Measurements from ENCODE around the gene MAML3. TPM values are rescaled to one million over a fixed set of nuclear protein-coding genes. Genes with fewer than 3 reads are reported as not detected.

MAML3 gene
- total and polyA plus RNA-seq, 2 donors = 4.3 to 5.2 TPM

DNA sequence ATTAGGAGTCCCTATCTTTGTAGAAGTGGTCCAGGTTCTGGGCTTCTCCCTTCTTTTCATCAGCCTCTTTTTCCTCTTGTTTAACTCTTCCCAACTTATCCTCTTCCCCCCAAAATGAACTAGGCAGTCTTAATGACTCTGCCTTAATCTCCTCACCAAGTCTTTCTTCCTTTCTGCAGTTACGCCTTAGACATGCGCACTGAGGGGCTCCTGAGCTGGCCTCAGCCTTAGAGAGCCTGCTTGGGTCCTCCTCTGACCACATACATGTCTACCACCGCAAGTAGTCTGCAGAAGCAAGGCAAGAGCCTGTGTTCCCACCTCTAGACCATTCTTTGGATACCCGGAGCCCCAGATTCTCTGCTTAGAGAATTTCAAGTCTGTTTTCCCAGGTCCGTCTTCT, 288.4 kb downstream of the MAML3 start:
- H3K27me3 ChIP-seq (ENCODE audit: control insufficient read depth in 2 of 2, insufficient read depth in 1 of 2, low read length in 1 of 2) = no peaks in the 10 kb centered on the region
- no peak for DNase-seq (ENCODE audit: low read depth in 6 of 9, low spot score in 9 of 9)
- no peaks in the 10 kb centered on the region for H3K9me3 ChIP-seq (ENCODE audit: control insufficient read depth in 2 of 2, insufficient read depth in 1 of 2, low read length in 1 of 2)
- no peak overlapping the region for H3K4me3 ChIP-seq (ENCODE audit: low read length in 2 of 2)
- WGBS = 97% methylated on average over 5 of the region's 5 CpGs
- H3K36me3 ChIP-seq (ENCODE audit: control insufficient read depth in 2 of 2, insufficient read depth in 2 of 2, low read length in 1 of 2) = no peaks in the 10 kb centered on the region
- H3K27ac ChIP-seq (ENCODE audit: low read depth in 1 of 2, low read length in 1 of 2) = no peak overlapping the region
- peaks cover 0 to 3% of the 10 kb centered on the region in 2 donors for H3K4me1 ChIP-seq (ENCODE audit: control insufficient read depth in 2 of 2, insufficient read depth in 2 of 2, low read length in 2 of 2)

DNA sequence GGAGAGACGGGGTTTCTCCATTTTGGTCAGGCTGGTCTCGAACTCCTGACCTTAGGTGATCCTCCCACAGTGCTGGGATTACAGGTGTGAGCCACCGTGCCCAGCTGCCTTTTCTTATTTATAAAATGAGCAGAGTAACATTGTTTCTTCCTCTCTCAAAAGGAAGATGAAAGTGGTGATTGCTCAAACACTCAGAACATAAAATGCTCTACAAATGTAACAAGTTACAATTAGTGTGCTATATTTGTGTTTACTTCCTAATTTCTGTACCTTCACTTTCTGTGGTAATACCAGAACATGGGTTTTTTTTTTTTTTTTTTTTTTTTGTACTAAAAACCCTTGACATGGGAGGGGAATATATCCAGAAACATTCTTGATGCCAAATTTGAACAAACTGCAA, 290.5 kb downstream of the MAML3 start:
- H3K4me3 ChIP-seq (ENCODE audit: low read length in 2 of 2) = no peak overlapping the region
- DNase-seq (ENCODE audit: low read depth in 6 of 9, low spot score in 9 of 9) = no peak
- H3K4me1 ChIP-seq (ENCODE audit: control insufficient read depth in 2 of 2, insufficient read depth in 2 of 2, low read length in 2 of 2) = peaks cover 0 to 3% of the 10 kb centered on the region in 2 donors
- no peak overlapping the region for H3K27ac ChIP-seq (ENCODE audit: low read depth in 1 of 2, low read length in 1 of 2)
- H3K36me3 ChIP-seq (ENCODE audit: control insufficient read depth in 2 of 2, insufficient read depth in 2 of 2, low read length in 1 of 2) = no peaks in the 10 kb centered on the region
- no peaks in the 10 kb centered on the region for H3K9me3 ChIP-seq (ENCODE audit: control insufficient read depth in 2 of 2, insufficient read depth in 1 of 2, low read length in 1 of 2)
- WGBS = 89% methylated on average over 3 of the region's 3 CpGs
- H3K27me3 ChIP-seq (ENCODE audit: control insufficient read depth in 2 of 2, insufficient read depth in 1 of 2, low read length in 1 of 2) = no peaks in the 10 kb centered on the region

DNA sequence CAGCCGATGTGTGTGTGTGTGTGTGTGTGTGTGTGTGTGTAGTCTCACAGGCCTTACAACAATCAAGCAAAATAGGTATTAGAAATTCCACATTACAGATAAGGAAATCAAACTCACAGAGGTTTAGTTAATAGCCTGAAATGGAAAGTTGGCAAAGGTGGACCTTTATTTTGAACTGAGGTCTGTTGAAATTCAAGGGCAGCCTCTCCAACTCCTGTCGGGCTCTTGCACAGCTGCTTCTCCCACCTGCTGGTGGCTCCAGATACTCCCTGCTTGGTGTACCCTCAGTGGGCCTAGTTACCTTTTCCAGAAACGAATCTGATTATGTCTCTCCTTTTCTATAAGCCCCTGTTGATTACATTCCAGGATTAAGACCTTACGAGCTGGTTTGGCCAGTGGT, 292.5 kb downstream of the MAML3 start:
- Histone ChIP-seq H3K4me1 (ENCODE audit: control insufficient read depth in 2 of 2, insufficient read depth in 2 of 2, low read length in 2 of 2) (peaks cover under 1 to 13% of the 10 kb centered on the region in 2 donors), H3K27me3 (ENCODE audit: control insufficient read depth in 2 of 2, insufficient read depth in 1 of 2, low read length in 1 of 2) (no peaks in the 10 kb centered on the region), H3K4me3 (ENCODE audit: low read length in 2 of 2) (no peak overlapping the region), H3K27ac (ENCODE audit: low read depth in 1 of 2, low read length in 1 of 2) (no peak overlapping the region), H3K9me3 (ENCODE audit: control insufficient read depth in 2 of 2, insufficient read depth in 1 of 2, low read length in 1 of 2) (no peaks in the 10 kb centered on the region), H3K36me3 (ENCODE audit: control insufficient read depth in 2 of 2, insufficient read depth in 2 of 2, low read length in 1 of 2) (no peaks in the 10 kb centered on the region)
- no peak for DNase-seq (ENCODE audit: low read depth in 6 of 9, low spot score in 9 of 9)
- WGBS = 95% methylated on average over 4 of the region's 4 CpGs

DNA sequence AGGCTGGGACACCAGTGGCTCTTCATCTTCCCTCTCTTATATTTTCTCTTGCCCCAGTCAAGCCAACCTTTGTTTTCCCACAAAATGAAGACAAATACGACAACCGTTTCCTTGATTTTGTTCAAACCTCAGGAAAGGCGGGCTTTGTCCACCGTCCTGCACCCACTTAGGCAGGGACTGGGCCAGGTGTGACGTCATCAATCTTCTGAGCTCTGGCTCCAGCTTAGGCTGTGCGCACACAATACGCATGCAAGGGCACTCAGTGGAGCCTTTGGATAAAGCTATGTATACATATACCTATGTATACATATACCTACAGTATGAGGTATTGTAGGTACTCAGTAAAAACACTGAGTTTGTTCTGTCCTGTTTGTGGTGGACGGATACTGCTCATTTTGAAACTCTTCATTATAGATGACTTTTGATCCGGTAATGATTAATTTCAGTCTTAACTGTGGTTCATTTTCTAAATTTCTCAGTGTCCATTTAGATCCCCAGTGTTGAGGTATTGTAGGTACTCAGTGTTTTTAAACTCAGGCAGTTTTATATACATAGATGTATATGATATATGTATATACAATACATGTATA, 293.5 kb downstream of the MAML3 start:
- Histone ChIP-seq H3K36me3 (ENCODE audit: control insufficient read depth in 2 of 2, insufficient read depth in 2 of 2, low read length in 1 of 2) (no peaks in the 10 kb centered on the region), H3K4me3 (ENCODE audit: low read length in 2 of 2) (no peak overlapping the region), H3K27ac (ENCODE audit: low read depth in 1 of 2, low read length in 1 of 2) (no peak overlapping the region), H3K27me3 (ENCODE audit: control insufficient read depth in 2 of 2, insufficient read depth in 1 of 2, low read length in 1 of 2) (no peaks in the 10 kb centered on the region), H3K4me1 (ENCODE audit: control insufficient read depth in 2 of 2, insufficient read depth in 2 of 2, low read length in 2 of 2) (peaks cover 4 to 18% of the 10 kb centered on the region in 2 donors), H3K9me3 (ENCODE audit: control insufficient read depth in 2 of 2, insufficient read depth in 1 of 2, low read length in 1 of 2) (no peaks in the 10 kb centered on the region)
- WGBS = 97% methylated on average over 9 of the region's 9 CpGs
- no peak for DNase-seq (ENCODE audit: low read depth in 6 of 9, low spot score in 9 of 9)

DNA sequence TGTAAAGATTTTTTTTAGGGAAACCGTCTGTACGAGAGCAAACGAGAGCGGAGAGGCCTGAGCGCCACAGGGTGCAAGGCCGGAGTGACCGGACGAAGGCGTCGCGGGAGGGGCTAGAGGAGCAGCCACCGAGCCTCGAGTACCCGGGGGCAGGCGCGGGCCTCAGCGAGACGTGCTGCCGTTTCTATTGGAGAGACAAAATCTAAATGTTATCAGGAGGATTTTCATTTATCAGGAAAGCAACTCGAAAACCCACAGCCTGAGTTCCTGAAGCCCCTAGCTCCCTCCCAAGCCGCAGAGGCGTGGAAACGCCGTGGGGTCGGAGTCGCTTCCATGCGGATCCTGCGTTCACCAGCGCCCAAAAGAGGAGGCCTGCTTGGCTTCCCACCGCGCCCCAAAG, 294.1 kb downstream of the MAML3 start:
- Histone ChIP-seq H3K4me3 (ENCODE audit: low read length in 2 of 2) (no peak overlapping the region), H3K4me1 (ENCODE audit: control insufficient read depth in 2 of 2, insufficient read depth in 2 of 2, low read length in 2 of 2) (peaks cover 4 to 18% of the 10 kb centered on the region in 2 donors), H3K36me3 (ENCODE audit: control insufficient read depth in 2 of 2, insufficient read depth in 2 of 2, low read length in 1 of 2) (no peaks in the 10 kb centered on the region), H3K9me3 (ENCODE audit: control insufficient read depth in 2 of 2, insufficient read depth in 1 of 2, low read length in 1 of 2) (no peaks in the 10 kb centered on the region), H3K27me3 (ENCODE audit: control insufficient read depth in 2 of 2, insufficient read depth in 1 of 2, low read length in 1 of 2) (no peaks in the 10 kb centered on the region), H3K27ac (ENCODE audit: low read depth in 1 of 2, low read length in 1 of 2) (no peak overlapping the region)
- no peak for DNase-seq (ENCODE audit: low read depth in 6 of 9, low spot score in 9 of 9)
- 95% methylated on average over 31 of the region's 31 CpGs for WGBS

DNA sequence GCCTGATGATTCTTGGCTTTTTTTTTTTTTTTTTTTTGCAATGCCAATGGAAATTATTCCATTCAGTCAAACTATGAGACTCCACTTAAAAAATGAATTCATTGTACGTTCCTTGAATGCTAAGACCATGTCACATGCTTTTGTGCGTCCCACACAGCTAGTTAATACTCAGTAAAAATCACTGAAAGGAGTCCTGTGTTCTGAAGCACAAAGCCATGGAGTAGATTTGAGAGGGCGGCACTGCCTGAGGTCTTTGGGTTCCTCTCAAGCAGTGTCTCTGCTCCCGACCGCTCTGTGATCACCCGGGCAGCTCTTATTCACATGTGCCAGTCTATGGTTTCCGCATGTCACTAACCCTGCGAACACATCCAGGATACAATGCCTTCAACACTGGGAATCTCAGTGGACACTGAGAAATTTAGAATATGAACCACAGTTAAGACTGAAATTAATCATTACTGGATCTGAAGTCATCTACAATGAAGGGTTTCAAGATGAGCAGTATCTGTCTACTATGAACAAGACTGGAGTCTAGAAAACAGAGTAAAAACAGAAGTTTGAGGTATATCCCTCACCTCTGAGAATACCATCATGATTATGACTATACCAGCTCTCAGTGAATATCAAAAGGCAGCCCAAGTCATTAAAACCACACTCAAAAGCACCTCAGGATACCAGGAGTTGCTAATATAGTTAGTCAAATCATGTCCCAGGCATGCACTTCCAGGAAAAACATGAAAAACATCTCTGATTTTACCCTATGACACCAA, 295.4 kb downstream of the MAML3 start:
- H3K27ac ChIP-seq (ENCODE audit: low read depth in 1 of 2, low read length in 1 of 2) = no peak overlapping the region
- no peak overlapping the region for H3K4me3 ChIP-seq (ENCODE audit: low read length in 2 of 2)
- 94% methylated on average over 8 of the region's 8 CpGs for WGBS
- peaks cover 0 to 3% of the 10 kb centered on the region in 2 donors for H3K36me3 ChIP-seq (ENCODE audit: control insufficient read depth in 2 of 2, insufficient read depth in 2 of 2, low read length in 1 of 2)
- H3K4me1 ChIP-seq (ENCODE audit: control insufficient read depth in 2 of 2, insufficient read depth in 2 of 2, low read length in 2 of 2) = peaks cover 4 to 18% of the 10 kb centered on the region in 2 donors
- DNase-seq (ENCODE audit: low read depth in 6 of 9, low spot score in 9 of 9) = no peak
- no peaks in the 10 kb centered on the region for H3K9me3 ChIP-seq (ENCODE audit: control insufficient read depth in 2 of 2, insufficient read depth in 1 of 2, low read length in 1 of 2)
- no peaks in the 10 kb centered on the region for H3K27me3 ChIP-seq (ENCODE audit: control insufficient read depth in 2 of 2, insufficient read depth in 1 of 2, low read length in 1 of 2)

DNA sequence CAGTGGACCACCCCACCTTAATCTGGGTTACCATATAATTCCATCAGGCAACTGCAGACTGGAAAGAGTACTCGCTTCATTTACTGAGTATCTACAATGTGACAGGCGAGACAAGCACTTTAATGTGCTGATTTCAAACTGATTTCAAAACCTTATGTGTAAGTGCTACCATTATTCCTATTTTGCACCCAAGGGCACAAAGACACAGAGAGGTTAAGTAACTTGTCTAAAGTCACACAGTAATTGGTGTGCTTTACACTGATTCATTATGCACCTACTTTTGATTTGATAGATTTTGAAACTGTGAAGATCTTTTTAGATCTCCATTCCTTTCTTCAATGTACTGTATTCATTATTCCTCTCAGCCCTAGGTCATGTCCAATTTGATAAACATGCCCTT, 296.0 kb downstream of the MAML3 start:
- Histone ChIP-seq H3K36me3 (ENCODE audit: control insufficient read depth in 2 of 2, insufficient read depth in 2 of 2, low read length in 1 of 2) (peaks cover 0 to 3% of the 10 kb centered on the region in 2 donors), H3K27ac (ENCODE audit: low read depth in 1 of 2, low read length in 1 of 2) (no peak overlapping the region), H3K27me3 (ENCODE audit: control insufficient read depth in 2 of 2, insufficient read depth in 1 of 2, low read length in 1 of 2) (no peaks in the 10 kb centered on the region), H3K9me3 (ENCODE audit: control insufficient read depth in 2 of 2, insufficient read depth in 1 of 2, low read length in 1 of 2) (no peaks in the 10 kb centered on the region), H3K4me1 (ENCODE audit: control insufficient read depth in 2 of 2, insufficient read depth in 2 of 2, low read length in 2 of 2) (peaks cover 4 to 18% of the 10 kb centered on the region in 2 donors), H3K4me3 (ENCODE audit: low read length in 2 of 2) (no peak overlapping the region)
- WGBS = 73% methylated on average over 2 of the region's 2 CpGs
- DNase-seq (ENCODE audit: low read depth in 6 of 9, low spot score in 9 of 9) = no peak

DNA sequence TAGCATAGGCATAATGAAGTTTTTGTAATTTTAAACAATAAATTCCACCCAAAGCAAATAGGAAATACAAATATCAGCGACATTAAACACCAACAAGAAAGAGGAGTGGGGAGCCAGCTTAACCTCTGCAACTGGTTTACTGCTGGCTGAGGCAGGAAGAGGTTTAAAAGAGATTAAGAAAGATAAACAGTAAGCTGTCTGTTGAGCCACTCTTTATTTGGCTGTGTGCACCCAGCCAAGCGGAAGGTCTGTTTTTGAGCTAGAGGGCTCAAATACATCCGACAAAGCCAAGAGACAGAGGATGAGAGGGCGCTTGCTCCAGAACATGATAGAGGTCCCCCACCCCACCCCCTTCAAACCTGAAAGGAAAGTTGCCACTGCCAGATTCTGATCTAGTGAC, 297.0 kb downstream of the MAML3 start:
- Histone ChIP-seq H3K4me1 (ENCODE audit: control insufficient read depth in 2 of 2, insufficient read depth in 2 of 2, low read length in 2 of 2) (peaks cover 4 to 18% of the 10 kb centered on the region in 2 donors), H3K4me3 (ENCODE audit: low read length in 2 of 2) (no peak overlapping the region), H3K27ac (ENCODE audit: low read depth in 1 of 2, low read length in 1 of 2) (peak overlapping the region in 1 of 2 donors; percentile 52), H3K36me3 (ENCODE audit: control insufficient read depth in 2 of 2, insufficient read depth in 2 of 2, low read length in 1 of 2) (peaks cover 0 to 3% of the 10 kb centered on the region in 2 donors), H3K27me3 (ENCODE audit: control insufficient read depth in 2 of 2, insufficient read depth in 1 of 2, low read length in 1 of 2) (no peaks in the 10 kb centered on the region), H3K9me3 (ENCODE audit: control insufficient read depth in 2 of 2, insufficient read depth in 1 of 2, low read length in 1 of 2) (no peaks in the 10 kb centered on the region)
- peak in 8 of 9 donors; percentile 6 to 74 (median 36) for DNase-seq (ENCODE audit: low read depth in 6 of 9, low spot score in 9 of 9)
- WGBS = 8% methylated on average over 4 of the region's 4 CpGs

DNA sequence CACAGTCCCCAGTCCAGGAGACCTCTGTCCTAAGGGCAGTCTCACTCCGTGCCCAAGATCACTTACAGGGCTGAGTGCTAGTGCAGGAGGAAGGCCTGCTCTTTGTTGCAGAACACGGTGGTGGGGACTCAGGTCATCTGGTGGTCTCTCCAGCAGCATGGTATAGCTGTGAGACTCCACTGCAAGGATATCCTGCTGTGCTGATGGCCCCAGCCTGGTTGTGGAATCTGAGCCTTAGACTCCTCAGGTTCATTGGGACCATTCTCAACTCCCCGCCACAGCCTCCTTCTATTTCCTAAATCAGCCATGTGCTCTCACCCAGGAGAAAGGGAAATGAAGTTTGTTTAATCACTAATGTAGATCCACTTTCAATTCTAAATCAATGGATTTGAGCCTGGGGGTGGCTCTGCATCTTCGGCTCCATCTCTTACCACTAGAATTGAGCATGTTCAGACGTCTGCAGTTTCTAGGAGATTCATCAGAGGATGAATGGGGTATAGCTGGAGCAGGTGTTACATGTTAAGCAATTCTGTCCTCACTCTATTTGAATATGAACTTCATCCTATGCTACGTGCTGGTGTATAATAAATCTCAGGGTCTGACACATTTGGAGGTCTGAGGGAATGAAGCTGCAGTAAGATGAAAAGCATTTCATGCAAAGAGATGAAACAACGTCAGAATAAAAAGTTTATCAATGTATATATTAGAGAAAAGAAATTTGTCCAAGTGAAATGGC, 299.1 kb downstream of the MAML3 start:
- DNase-seq (ENCODE audit: low read depth in 6 of 9, low spot score in 9 of 9) = no peak
- Histone ChIP-seq H3K4me1 (ENCODE audit: control insufficient read depth in 2 of 2, insufficient read depth in 2 of 2, low read length in 2 of 2) (peaks cover 4 to 18% of the 10 kb centered on the region in 2 donors), H3K4me3 (ENCODE audit: low read length in 2 of 2) (no peak overlapping the region), H3K36me3 (ENCODE audit: control insufficient read depth in 2 of 2, insufficient read depth in 2 of 2, low read length in 1 of 2) (peaks cover 0 to 3% of the 10 kb centered on the region in 2 donors), H3K27ac (ENCODE audit: low read depth in 1 of 2, low read length in 1 of 2) (no peak overlapping the region), H3K27me3 (ENCODE audit: control insufficient read depth in 2 of 2, insufficient read depth in 1 of 2, low read length in 1 of 2) (no peaks in the 10 kb centered on the region), H3K9me3 (ENCODE audit: control insufficient read depth in 2 of 2, insufficient read depth in 1 of 2, low read length in 1 of 2) (no peaks in the 10 kb centered on the region)
- WGBS = 94% methylated on average over 7 of the region's 7 CpGs
